ENCODE data around the gene PDE8B. TPM values are rescaled to one million over a fixed set of nuclear protein-coding genes. Genes with fewer than 3 reads are reported as not detected.

Gene PDE8B
- total and polyA plus RNA-seq, 7 donors, result 0.23 to 11.3 (median 2.9) TPM

DNA sequence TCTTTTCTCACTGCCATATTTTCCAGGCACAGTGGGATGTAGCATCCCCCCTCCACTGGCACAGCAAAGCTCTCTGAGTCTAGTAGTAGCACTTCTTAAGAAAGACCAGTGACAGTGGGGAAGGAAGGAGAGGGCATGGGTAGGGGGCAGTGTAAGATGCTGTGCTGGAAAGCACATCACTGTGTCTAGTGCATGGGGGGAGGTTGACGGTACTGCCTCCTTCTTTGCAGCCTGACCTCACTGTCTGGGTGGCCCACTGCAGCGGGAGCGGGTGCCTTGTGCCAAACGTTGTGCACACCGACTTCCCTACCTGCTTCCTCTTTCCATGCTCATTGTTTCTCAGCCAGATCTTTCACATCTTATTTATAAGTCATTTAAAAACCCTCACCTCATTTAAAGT, 91.8 kb downstream of the PDE8B start:
- Histone ChIP-seq H3K9me3 (no peaks in the 10 kb centered on the region), H3K27me3 (no peaks in the 10 kb centered on the region), H3K4me1 (peaks cover 0 to 49% (median 32%) of the 10 kb centered on the region in 4 donors), H3K36me3 (no peaks in the 10 kb centered on the region), H3K27ac (peak overlapping the region in 2 of 4 donors; percentile 26 to 47), H3K4me3 (no peak overlapping the region)
- intact Hi-C loops (cut with DNase I), result loop anchor here (10.0 kb wide), 1 partner anchor 123 kb away; no protein-coding TSS in a partner anchor
- TF ChIP-seq, protein P1, sequence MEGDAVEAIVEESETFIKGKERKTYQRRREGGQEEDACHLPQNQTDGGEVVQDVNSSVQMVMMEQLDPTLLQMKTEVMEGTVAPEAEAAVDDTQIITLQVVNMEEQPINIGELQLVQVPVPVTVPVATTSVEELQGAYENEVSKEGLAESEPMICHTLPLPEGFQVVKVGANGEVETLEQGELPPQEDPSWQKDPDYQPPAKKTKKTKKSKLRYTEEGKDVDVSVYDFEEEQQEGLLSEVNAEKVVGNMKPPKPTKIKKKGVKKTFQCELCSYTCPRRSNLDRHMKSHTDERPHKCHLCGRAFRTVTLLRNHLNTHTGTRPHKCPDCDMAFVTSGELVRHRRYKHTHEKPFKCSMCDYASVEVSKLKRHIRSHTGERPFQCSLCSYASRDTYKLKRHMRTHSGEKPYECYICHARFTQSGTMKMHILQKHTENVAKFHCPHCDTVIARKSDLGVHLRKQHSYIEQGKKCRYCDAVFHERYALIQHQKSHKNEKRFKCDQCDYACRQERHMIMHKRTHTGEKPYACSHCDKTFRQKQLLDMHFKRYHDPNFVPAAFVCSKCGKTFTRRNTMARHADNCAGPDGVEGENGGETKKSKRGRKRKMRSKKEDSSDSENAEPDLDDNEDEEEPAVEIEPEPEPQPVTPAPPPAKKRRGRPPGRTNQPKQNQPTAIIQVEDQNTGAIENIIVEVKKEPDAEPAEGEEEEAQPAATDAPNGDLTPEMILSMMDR (IDR thresholded peaks at IDR 0.05), result no peak
- TF ChIP-seq POLR2A (IDR thresholded peaks at IDR 0.05) (no peak), EP300 (IDR thresholded peaks at IDR 0.05) (no peak), POLR2AphosphoS5 (IDR thresholded peaks at IDR 0.05) (no peak)
- whole genome bisulfite sequencing, 2 donors, result 77 to 87% methylated on average over 5 of the region's 5 CpGs
- no peak for DNase-seq

DNA sequence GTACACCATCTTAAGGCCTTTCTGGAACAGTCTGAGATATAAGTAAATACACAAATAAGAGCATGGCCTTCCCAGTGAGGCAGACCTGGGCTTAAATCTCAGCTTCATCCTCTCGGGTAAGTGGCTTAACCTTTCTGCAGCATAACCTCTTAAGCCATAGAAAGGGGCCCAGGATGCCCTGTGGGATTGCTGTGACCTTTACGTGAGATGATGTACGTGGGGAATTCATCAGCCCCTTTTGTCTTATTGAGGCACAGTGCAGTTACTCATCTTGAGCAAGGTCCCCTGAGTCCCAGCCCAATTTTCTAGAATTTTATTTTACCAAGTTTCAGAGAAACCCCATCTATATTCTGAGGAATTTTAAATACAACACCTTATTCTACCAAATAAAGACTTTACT, 92.2 kb downstream of the PDE8B start:
- TF ChIP-seq POLR2A (IDR thresholded peaks at IDR 0.05) (no peak), EP300 (IDR thresholded peaks at IDR 0.05) (no peak), POLR2AphosphoS5 (IDR thresholded peaks at IDR 0.05) (no peak)
- TF ChIP-seq, protein P1 (IDR thresholded peaks at IDR 0.05), result no peak
- 89 to 92% methylated on average over 3 of the region's 3 CpGs for WGBS, 2 donors
- Histone ChIP-seq H3K27me3 (no peaks in the 10 kb centered on the region), H3K36me3 (no peaks in the 10 kb centered on the region), H3K4me1 (peaks cover 0 to 53% (median 36%) of the 10 kb centered on the region in 4 donors), H3K27ac (peak overlapping the region in 2 of 4 donors; percentile 26 to 47), H3K9me3 (no peaks in the 10 kb centered on the region), H3K4me3 (no peak overlapping the region)
- DNase-seq, result no peak
- intact Hi-C loops (cut with DNase I), result loop anchor here (10.0 kb wide), 1 partner anchor 122 kb away; no protein-coding TSS in a partner anchor

DNA sequence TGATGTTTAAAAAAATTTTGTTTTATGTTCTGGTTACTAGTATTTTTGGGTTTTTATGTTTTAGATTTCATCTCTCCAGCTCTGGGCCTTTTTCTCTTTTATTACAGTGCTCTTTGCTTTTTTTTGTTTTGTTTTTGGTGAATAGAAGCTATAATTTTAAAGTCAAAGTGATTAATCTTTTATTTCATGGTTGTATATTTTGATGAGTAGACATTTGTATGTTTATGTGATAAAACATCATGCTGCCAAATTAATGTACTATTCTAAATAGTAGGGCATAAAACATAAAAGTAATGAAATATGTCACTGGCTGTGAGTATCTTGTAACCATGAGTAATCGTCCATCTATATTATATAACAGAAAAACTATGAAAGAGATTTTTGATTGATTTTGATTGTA, 93.9 kb downstream of the PDE8B start:
- intact Hi-C loops (cut with DNase I), result loop anchor here (10.0 kb wide), 1 partner anchor 120 kb away; no protein-coding TSS in a partner anchor
- TF ChIP-seq, protein P1 (IDR thresholded peaks at IDR 0.05), result no peak
- TF ChIP-seq POLR2AphosphoS5 (IDR thresholded peaks at IDR 0.05), result no peak
- no peak for TF ChIP-seq EP300 (IDR thresholded peaks at IDR 0.05)
- no peak for TF ChIP-seq POLR2A (IDR thresholded peaks at IDR 0.05)
- no peaks in the 10 kb centered on the region for H3K27me3 ChIP-seq
- WGBS, 2 donors, result 77 to 85% methylated on average over 1 of the region's 1 CpG
- H3K36me3 ChIP-seq, result no peaks in the 10 kb centered on the region
- DNase-seq, result no peak
- peaks cover 0 to 65% (median 47%) of the 10 kb centered on the region in 4 donors for H3K4me1 ChIP-seq
- H3K27ac ChIP-seq, result peak overlapping the region in 1 of 4 donors; percentile 78
- H3K9me3 ChIP-seq, result no peaks in the 10 kb centered on the region
- no peak overlapping the region for H3K4me3 ChIP-seq

DNA sequence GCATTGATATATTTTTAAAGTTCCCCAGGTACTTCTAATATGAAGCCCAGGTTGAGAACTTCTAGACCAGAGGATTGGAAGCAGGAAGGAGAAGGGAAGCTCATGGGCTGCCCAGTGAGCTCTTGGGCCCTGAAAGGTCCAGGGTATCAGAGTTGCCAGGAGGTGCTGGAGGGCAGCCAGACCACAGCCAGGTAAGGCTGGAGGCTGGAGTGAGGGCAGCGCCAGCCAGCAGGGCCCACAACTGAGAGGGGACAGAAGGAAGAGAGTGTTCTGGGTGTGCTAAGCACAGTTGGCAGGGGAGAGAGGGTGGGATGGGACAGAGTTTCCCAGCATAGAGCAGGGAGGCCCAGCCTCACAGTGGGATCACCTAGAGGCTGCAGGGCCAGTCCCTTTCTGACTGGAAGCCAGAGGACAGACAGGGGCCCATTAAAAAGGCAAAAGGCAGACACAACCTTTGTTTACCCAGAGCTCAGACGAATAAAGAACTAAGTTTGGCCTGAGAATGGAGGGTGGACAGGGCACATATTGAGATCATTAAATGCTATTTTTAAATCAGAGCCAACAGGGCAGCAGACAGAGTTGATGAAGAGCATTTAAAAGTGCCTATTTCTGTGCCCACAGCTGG, 94.9 kb downstream of the PDE8B start:
- peak in 3 of 4 donors; percentile 59 to 81 (median 75) for TF ChIP-seq POLR2AphosphoS5 (IDR thresholded peaks at IDR 0.05)
- TF ChIP-seq POLR2A (IDR thresholded peaks at IDR 0.05), result no peak
- TF ChIP-seq, protein P1 (IDR thresholded peaks at IDR 0.05), result no peak
- TF ChIP-seq EP300 (IDR thresholded peaks at IDR 0.05), result peak in 1 of 4 donors; percentile 55
- H3K4me3 ChIP-seq, result no peak overlapping the region
- intact Hi-C loops (cut with DNase I), result loop anchor here (5.0 to 10.0 kb wide), 2 partner anchors 93 to 119 kb away; partner anchors contain the start of gene PDE8B
- peak overlapping the region in 3 of 4 donors; percentile 67 to 80 (median 78) for H3K27ac ChIP-seq
- peak; percentile 71 for DNase-seq
- H3K9me3 ChIP-seq, result no peaks in the 10 kb centered on the region
- WGBS, 2 donors, result 79 to 85% methylated on average over 2 of the region's 2 CpGs
- peaks cover 0 to 65% (median 47%) of the 10 kb centered on the region in 4 donors for H3K4me1 ChIP-seq
- H3K27me3 ChIP-seq, result no peaks in the 10 kb centered on the region
- no peaks in the 10 kb centered on the region for H3K36me3 ChIP-seq

Measured in sigmoid colon (tissue), 7 donors.